Measurements from ENCODE around the gene MRPS35. TPM values are rescaled to one million over a fixed set of nuclear protein-coding genes. Genes with fewer than 3 reads are reported as not detected.

MRPS35 gene
- total RNA-seq, 1 experiment from 2014 or later, result 91.7 TPM

GRCh38 chr12:27800819-27801218 is 90.2 kb downstream of the MRPS35 start:
- H4K20me1 ChIP-seq (ENCODE audit: insufficient read depth), result no peaks in the 10 kb centered on the region; the same call in 1 of the 2 replicates
- no peak overlapping the region for H3K4me3 ChIP-seq
- H3K36me3 ChIP-seq (ENCODE audit: low read depth), result peaks cover 18% of the 10 kb centered on the region
- peaks cover 4% of the 10 kb centered on the region; the same call in 1 of the 2 replicates for H3F3A ChIP-seq (ENCODE audit: insufficient read depth, low read depth)
- H3K9me3 ChIP-seq (ENCODE audit: insufficient read depth, low read depth), result no peaks in the 10 kb centered on the region
- no peak overlapping the region for H3K27ac ChIP-seq
- DNase-seq, result no peak
- H3K4me2 ChIP-seq, result no peak overlapping the region
- no TSS peak for BruUV-seq (replicated peaks)
- no peaks in the 10 kb centered on the region for H3K79me2 ChIP-seq (ENCODE audit: low read depth)
- intact Hi-C loops (cut with micrococcal nuclease; ENCODE audit: unreplicated experiment), result no loop called here
- ChIA-PET CTCF (interaction anchor here (0.6 kb wide), 1 partner anchor 19 kb away, joined by 14 read pairs; no protein-coding TSS in a partner anchor), POLR2A (ENCODE audit: unreplicated experiment) (no interaction called here)
- H3K9me2 ChIP-seq (ENCODE audit: insufficient read depth), result no peaks in the 10 kb centered on the region
- TF ChIP-seq CTCF (conservative IDR thresholded peaks at IDR 0.05) (no peak), EZH2 (IDR thresholded peaks at IDR 0.05; ENCODE audit: low read depth) (no peak)
- H3K4me1 ChIP-seq (replicated peaks; ENCODE audit: insufficient read depth), result no peaks in the 10 kb centered on the region
- H2AFZ ChIP-seq, result no peak overlapping the region
- H3K27me3 ChIP-seq (ENCODE audit: insufficient read depth, low read depth), result no peaks in the 10 kb centered on the region

- Histone ChIP-seq H3K79me2 (ENCODE audit: low read depth) (no peaks in the 10 kb centered on the region), H3K27ac (no peak overlapping the region), H3K4me3 (no peak overlapping the region), H3K27me3 (ENCODE audit: insufficient read depth, low read depth) (no peaks in the 10 kb centered on the region), H3F3A (ENCODE audit: insufficient read depth, low read depth) (peaks cover 4% of the 10 kb centered on the region; the same call in 1 of the 2 replicates), H3K36me3 (ENCODE audit: low read depth) (peaks cover 18% of the 10 kb centered on the region), H3K9me2 (ENCODE audit: insufficient read depth) (no peaks in the 10 kb centered on the region), H2AFZ (no peak overlapping the region), H3K4me1 (replicated peaks; ENCODE audit: insufficient read depth) (no peaks in the 10 kb centered on the region), H4K20me1 (ENCODE audit: insufficient read depth) (no peaks in the 10 kb centered on the region; the same call in 1 of the 2 replicates), H3K9me3 (ENCODE audit: insufficient read depth, low read depth) (no peaks in the 10 kb centered on the region), H3K4me2 (no peak overlapping the region)
- ChIA-PET POLR2A (ENCODE audit: unreplicated experiment) (no interaction called here), CTCF (no interaction called here)
- TF ChIP-seq CTCF (conservative IDR thresholded peaks at IDR 0.05) (no peak), EZH2 (IDR thresholded peaks at IDR 0.05; ENCODE audit: low read depth) (no peak)
- no peak for DNase-seq
- no TSS peak for BruUV-seq (replicated peaks)
- intact Hi-C loops (cut with micrococcal nuclease; ENCODE audit: unreplicated experiment), result no loop called here
Measured at GRCh38 chr12:27801630-27802029, 91.0 kb downstream of the MRPS35 start.

- no peaks in the 10 kb centered on the region for H3K9me3 ChIP-seq (ENCODE audit: insufficient read depth, low read depth)
- intact Hi-C loops (cut with micrococcal nuclease; ENCODE audit: unreplicated experiment), result no loop called here
- H3K27me3 ChIP-seq (ENCODE audit: insufficient read depth, low read depth), result no peaks in the 10 kb centered on the region
- no peak overlapping the region for H3K4me3 ChIP-seq
- no peaks in the 10 kb centered on the region for H3K79me2 ChIP-seq (ENCODE audit: low read depth)
- peaks cover 12% of the 10 kb centered on the region; the same call in 1 of the 2 replicates for H3K36me3 ChIP-seq (ENCODE audit: low read depth)
- H3F3A ChIP-seq (ENCODE audit: insufficient read depth, low read depth), result peaks cover 4% of the 10 kb centered on the region; the same call in 1 of the 2 replicates
- no peaks in the 10 kb centered on the region for H4K20me1 ChIP-seq (ENCODE audit: insufficient read depth)
- H2AFZ ChIP-seq, result no peak overlapping the region
- H3K27ac ChIP-seq, result no peak overlapping the region
- BruUV-seq (replicated peaks), result no TSS peak
- H3K9me2 ChIP-seq (ENCODE audit: insufficient read depth), result no peaks in the 10 kb centered on the region
- no peaks in the 10 kb centered on the region for H3K4me1 ChIP-seq (replicated peaks; ENCODE audit: insufficient read depth)
- CTCF ChIA-PET, result no interaction called here
- POLR2A ChIA-PET (ENCODE audit: unreplicated experiment), result no interaction called here
- TF ChIP-seq EZH2 (IDR thresholded peaks at IDR 0.05; ENCODE audit: low read depth), result no peak
- no peak for TF ChIP-seq CTCF (conservative IDR thresholded peaks at IDR 0.05)
- DNase-seq, result no peak
- no peak overlapping the region for H3K4me2 ChIP-seq
Measured at GRCh38 chr12:27802511-27802910, 91.9 kb downstream of the MRPS35 start.
